NK-92 (cell line): Measurements from ENCODE around the gene CCT2.

ENCODE experiments used
- DNase-seq: peaks from one replicate; lab custom pipeline; 2025; ENCODE audit not compliant: unreplicated experiment; lab: John Stamatoyannopoulos, UW

The CCT2 gene

DNA sequence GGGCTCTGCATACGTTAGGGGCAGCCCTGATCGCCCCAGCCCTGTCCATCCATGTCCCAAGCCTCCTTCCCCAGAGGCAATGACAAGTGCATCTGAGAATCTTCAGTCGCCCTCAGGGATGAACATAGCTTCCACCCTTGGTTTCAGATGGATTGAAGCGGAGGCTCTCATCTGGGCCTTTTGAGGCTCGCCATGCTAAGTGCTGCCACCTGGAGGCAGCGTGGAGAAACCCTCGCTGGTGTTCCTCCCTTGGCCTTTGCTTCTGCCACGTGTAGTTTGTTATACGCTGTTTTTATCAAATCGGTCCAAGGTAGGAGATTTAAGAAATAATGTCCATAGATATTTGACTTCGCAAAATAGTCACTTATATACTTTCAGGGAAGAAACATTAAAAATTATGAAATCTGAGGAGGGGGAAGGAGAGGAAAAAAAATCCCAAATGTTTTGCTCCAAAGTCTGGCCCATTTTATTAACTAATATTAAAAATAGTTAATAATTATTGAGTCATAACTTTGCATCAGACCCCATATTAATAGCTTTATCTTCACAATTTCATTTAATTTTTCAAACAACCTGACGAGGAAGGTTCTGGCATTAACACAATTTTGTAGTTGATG lies 54.2 kb downstream of the CCT2 start:
- DNase-seq = no peak

DNA sequence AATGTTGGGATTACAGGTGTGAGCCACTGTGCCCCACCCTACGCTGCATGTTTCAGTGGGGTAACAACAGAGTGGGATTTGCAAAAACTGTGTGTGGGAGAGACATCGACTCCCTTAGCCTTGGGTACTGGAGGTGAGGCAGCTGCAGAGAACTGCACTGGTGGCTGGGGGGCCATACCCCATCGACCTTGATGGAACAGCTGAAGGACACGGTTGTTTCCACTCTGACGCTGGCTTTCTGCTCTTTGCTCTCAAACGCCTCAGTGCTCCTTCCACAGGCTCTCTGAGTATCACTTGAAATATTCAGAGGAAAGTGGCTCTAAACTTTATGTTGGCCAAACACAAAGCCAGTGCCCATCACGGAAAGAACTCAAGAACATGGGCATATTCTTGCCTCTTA lies 56.3 kb downstream of the CCT2 start:
- no peak for DNase-seq

DNA sequence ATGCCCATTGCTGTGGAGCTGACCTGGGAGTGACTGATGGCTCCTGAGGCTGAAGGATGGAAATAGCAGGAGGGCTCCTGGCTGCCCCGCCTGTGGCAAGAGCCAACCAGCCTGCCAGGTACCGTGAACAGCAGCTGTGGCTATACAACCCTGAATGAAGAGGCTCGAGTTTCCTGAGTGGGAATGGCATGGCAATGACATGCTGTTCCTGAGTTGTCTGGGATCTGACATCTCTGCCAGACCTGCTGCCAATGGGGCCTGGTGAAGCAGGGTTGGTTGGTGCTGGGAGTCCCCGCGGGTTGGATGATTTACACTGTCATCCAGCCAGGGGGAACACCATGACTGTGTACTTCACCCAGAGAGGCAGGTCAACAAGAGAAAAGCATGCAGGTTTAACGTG lies 57.3 kb downstream of the CCT2 start:
- DNase-seq = no peak

- no peak for DNase-seq
Measured at GRCh38 chr12:69644511-69644910, 59.3 kb downstream of the CCT2 start.

- no peak for DNase-seq
Measured at GRCh38 chr12:69645031-69645430, 59.8 kb downstream of the CCT2 start.

DNA sequence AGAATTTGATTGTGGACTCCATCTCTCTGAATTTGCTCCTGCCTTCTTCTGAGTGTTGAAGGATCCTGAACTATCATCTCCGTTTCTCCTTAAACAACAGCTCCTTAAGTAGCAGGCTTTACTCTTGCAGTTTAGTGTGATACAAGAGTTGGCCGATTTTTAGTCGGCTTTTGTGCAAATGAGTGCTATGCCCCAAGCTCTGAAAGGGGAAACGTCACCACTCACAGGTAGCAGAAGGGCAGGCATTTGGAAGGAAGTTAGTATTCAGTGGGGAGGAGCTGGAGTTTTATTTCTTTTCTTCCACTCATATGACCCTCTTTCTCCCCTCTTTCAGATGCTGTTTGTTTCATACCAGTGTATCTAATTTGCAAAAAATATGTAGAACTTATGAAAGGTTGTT lies 61.9 kb downstream of the CCT2 start:
- DNase-seq = no peak

DNA sequence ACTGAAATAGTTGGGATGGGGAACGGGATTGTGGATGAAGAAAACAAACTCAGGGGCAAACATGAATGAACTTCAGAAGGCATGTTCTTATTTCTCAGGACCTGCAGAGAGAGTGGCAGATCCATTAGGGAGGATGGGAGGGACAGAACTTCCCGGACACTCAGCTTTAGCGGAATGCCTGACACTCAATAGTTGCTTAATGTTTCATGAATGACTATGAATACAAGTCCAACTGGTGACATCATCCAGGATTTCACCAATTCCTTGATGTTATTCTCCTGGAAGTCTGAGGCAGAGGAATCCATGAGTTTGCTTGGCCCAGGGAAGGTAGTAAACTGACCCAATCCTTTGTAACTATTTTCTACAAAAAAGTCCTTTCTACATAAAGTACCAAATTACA lies 63.2 kb downstream of the CCT2 start:
- DNase-seq = no peak

GRCh38 chr12:69649529-69649928 lies 64.3 kb downstream of the CCT2 start:
- DNase-seq = no peak
